Activated naive CD8-positive, alpha-beta T cell treated with anti-CD3 and anti-CD28 coated beads, Interleukin-2, amount 50 U/mL, for 24 hours (primary cell): Measurements from ENCODE around the gene ATP13A5.

Experiments used
- ATAC-seq: fragments of 150-1000 bp; cut with Tn5 transposase; one replicate; pipeline ENCODE4 v1.10.0; 2021
- DNase-seq: peaks from one replicate; pipeline ENCODE4 v3.0.0; 2021
- H3K27ac Mint-ChIP-seq: one replicate; pipeline ENCODE4 v1.8.0; 2021; ENCODE audit warnings: mild to moderate bottlenecking, mixed read lengths
- H3K27me3 Mint-ChIP-seq: one replicate; pipeline ENCODE4 v1.8.0; 2021; ENCODE audit warnings: mixed read lengths
- H3K36me3 Mint-ChIP-seq: one replicate; pipeline ENCODE4 v1.8.0; 2021; ENCODE audit warnings: low read depth, mixed read lengths
- H3K4me1 Mint-ChIP-seq: one replicate; pipeline ENCODE4 v1.8.0; 2021; ENCODE audit warnings: mixed read lengths
- H3K4me3 Mint-ChIP-seq: one replicate; pipeline ENCODE4 v1.8.0; 2021; ENCODE audit warnings: mild to moderate bottlenecking, moderate library complexity, mixed read lengths
- H3K9me3 Mint-ChIP-seq: one replicate; pipeline ENCODE4 v1.8.0; 2021; ENCODE audit warnings: mixed read lengths

Gene ATP13A5

DNA sequence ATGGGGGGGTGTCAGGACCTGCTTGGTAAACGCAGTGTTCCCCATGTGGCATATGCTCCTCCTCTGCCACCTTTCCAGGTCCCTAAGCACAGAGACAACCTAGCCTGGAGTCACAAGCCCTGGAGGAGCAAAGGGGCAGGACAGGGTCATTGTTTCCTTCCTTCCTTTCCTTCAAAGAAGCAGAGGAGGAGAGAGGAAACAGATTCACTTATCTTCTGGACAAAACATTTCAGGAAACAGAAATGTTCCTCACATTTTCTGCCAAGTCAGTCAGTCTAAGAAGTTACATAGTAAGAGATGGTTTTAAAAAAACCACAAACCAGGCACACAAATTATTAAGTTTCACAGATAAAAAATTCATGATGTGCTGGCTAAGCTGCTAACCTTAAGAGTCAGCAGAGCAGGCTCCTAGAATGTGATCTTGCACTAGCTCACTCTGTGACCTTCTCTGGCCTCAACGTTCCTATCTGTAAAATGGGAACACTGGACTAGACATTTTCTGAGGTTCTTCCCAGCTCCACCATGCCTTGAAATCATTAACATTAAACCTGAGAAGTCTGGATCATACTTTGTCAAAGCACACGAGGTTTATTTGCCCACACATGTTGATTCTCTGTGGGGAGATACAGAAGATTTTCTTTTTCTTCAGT lies 47.9 kb downstream of the ATP13A5 start:
- H3K27me3 Mint-ChIP-seq: no peaks in the 10 kb centered on the region
- no peak overlapping the region for H3K4me3 Mint-ChIP-seq
- no peaks in the 10 kb centered on the region for H3K9me3 Mint-ChIP-seq
- H3K36me3 Mint-ChIP-seq: no peaks in the 10 kb centered on the region
- ATAC-seq (no peak), DNase-seq (no peak)
- no peaks in the 10 kb centered on the region for H3K4me1 Mint-ChIP-seq
- no peak overlapping the region for H3K27ac Mint-ChIP-seq

DNA sequence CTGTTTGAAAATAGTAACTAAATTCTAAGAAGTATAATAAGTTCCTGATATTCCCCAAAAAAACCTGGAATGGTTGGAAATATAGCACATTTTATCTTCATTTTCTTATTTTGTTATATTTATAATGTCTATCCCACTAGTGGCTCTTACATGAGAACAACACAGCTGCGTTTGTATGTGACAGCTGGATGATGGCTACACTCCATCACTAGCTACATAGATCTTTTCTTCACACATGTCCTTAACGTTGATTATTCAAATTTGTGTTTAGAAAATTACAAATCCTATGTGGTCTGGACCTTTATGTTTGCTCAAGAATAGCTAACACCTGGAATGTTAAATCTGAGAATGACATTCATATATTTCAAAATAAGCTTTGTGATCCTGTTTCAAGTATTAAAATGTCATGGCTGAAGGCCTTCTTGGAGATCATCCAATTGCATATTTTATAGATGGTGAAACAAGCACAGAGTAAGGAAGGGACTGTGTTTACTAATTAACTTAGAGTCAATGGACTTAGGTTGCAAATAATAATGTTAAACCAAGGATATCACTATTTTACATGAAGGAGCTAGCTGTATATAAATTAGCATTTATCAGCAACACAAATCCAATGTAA lies 60.8 kb downstream of the ATP13A5 start:
- no peak overlapping the region for H3K4me3 Mint-ChIP-seq
- DNase-seq: no peak
- peaks cover 5% of the 10 kb centered on the region for H3K27me3 Mint-ChIP-seq
- H3K9me3 Mint-ChIP-seq: no peaks in the 10 kb centered on the region
- H3K4me1 Mint-ChIP-seq: no peaks in the 10 kb centered on the region
- no peaks in the 10 kb centered on the region for H3K36me3 Mint-ChIP-seq
- no peak overlapping the region for H3K27ac Mint-ChIP-seq
- no peak for ATAC-seq

DNA sequence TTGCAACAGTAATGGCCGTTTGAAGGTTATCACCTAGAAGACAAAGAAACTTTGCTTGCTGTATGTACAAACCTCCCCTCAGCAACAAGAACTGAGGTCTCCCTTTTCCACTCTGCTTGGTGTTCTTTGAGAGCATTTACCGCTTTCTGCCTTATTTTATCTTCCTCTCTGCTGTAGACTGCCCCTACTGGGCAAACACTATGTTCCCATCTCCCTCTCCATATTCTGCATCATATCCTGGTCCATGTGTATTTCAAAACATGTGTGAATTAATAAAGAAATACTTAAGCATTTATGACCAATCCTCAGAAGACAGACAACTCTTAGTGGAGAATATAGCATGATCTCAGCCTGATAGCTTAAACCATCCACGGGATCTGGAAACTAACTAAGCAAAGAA lies 64.4 kb downstream of the ATP13A5 start:
- no peaks in the 10 kb centered on the region for H3K36me3 Mint-ChIP-seq
- H3K4me1 Mint-ChIP-seq: no peaks in the 10 kb centered on the region
- no peak overlapping the region for H3K27ac Mint-ChIP-seq

DNA sequence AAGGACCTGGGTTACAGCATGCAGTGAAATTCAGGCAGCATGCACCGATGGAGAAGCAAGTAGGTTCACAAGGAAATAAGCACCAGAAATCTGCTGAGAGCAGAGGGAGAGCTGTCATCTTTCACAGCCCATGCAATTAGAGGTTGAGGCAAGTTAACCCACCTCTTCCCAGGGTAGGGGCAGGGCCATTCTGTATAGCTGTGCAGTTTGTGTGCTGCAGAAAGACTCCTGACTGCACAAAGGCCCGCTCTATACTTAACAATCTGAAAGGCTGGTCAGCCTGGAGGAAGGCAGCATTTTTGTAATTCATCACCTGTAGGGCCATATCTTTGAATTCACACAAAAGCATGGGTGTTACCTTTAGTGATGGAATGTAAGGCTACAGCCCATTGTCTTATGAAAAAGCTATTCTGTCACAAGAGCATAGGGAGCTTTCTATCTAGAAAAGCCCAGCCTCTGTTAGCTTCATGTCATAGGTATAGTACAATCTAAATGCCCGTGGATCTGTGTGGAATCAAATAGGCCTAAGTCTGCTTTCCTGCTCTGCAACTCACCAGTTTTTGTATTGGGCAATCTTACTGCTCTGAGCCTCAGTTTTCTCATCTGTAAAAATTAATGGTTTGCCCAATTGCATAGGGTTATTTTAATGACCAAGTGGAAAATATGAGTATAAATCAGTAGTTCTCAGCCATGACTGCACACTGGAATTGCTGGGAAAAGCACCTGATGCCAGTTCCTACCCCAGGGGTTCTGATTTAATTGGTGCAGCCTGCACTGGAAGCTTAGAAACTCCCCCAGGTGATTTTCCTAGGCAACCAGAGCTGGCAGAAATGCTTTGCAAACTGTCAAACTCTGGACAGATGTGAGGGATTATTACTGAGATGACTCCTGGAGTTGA lies 65.2 kb downstream of the ATP13A5 start:
- H3K36me3 Mint-ChIP-seq: no peaks in the 10 kb centered on the region

More for the DNA sequence above, 64.4 kb downstream of the ATP13A5 start:
- no peak for ATAC-seq
- Mint-ChIP-seq H3K27me3 (no peaks in the 10 kb centered on the region), H3K4me3 (no peak overlapping the region), H3K9me3 (no peaks in the 10 kb centered on the region)
- no peak for DNase-seq

DNA sequence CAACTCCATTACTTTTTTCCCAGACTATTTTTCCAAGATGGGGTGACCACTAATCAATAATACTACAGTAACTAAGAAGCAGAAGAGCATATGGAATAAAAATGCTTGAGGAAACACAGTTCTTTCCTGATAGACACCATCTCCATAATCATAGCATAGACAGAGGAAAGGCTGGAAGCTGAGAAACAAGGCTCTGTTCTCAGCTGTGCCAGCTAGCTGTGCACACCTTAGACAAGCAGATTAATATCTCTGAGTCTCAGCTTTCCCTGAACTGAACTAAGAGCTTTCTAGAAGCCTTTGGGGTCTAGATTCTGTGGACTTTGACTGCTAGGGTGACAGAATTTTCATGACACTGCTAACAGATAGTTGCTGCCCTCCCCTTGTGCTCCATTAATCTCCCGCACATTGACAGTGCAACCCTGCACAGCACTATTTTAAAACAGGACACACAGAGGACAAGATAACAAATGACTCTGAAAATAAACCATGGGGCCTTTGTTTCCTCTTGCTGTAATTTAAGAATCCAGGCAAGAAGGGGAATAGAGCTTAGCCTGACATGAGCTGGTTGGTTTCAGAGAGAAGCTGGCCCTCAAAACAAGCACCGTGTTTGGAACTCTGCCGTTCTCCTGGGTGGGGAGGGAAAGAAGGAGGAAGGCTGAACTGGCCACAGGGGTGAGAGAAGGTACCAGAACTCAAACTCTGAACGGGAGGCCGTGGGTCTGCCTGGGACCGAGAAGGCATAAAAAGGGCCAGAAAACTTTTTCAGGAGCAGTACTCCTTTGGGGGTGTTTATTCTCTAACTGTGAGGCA lies 67.4 kb downstream of the ATP13A5 start:
- H3K27me3 Mint-ChIP-seq: no peaks in the 10 kb centered on the region
- no peak for ATAC-seq
- H3K36me3 Mint-ChIP-seq: no peaks in the 10 kb centered on the region
- no peaks in the 10 kb centered on the region for H3K9me3 Mint-ChIP-seq
- H3K4me3 Mint-ChIP-seq: no peak overlapping the region
- no peak for DNase-seq
- H3K4me1 Mint-ChIP-seq: no peaks in the 10 kb centered on the region
- H3K27ac Mint-ChIP-seq: no peak overlapping the region

More for the DNA sequence above, 65.2 kb downstream of the ATP13A5 start:
- no peaks in the 10 kb centered on the region for H3K4me1 Mint-ChIP-seq
- DNase-seq (no peak), ATAC-seq (no peak)
- H3K4me3 Mint-ChIP-seq: no peak overlapping the region
- no peak overlapping the region for H3K27ac Mint-ChIP-seq
- no peaks in the 10 kb centered on the region for H3K27me3 Mint-ChIP-seq
- H3K9me3 Mint-ChIP-seq: no peaks in the 10 kb centered on the region

DNA sequence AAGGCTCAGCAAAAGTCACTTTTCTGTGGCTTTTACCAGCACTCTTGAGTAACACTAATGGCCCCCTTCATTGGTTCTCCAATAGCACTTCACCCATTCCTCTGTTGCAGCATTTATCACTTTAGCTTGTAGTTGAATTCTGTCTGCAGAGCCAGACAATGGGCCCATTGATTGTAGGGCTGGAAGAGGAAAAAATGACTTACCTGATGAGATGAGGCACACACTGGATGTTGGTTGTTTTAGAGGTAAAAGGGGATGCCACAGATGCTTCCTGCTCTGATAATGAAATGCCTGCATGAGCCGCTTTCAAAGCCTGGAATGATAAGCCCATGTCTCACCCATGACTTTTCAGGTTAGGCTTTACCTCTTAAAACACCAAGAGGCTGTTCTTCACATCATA lies 73.2 kb downstream of the ATP13A5 start:
- no peaks in the 10 kb centered on the region for H3K9me3 Mint-ChIP-seq
- H3K27ac Mint-ChIP-seq: no peak overlapping the region
- no peak for DNase-seq
- no peak overlapping the region for H3K4me3 Mint-ChIP-seq
- no peak for ATAC-seq
- peaks cover 2% of the 10 kb centered on the region for H3K27me3 Mint-ChIP-seq
- no peaks in the 10 kb centered on the region for H3K4me1 Mint-ChIP-seq
- no peaks in the 10 kb centered on the region for H3K36me3 Mint-ChIP-seq

DNA sequence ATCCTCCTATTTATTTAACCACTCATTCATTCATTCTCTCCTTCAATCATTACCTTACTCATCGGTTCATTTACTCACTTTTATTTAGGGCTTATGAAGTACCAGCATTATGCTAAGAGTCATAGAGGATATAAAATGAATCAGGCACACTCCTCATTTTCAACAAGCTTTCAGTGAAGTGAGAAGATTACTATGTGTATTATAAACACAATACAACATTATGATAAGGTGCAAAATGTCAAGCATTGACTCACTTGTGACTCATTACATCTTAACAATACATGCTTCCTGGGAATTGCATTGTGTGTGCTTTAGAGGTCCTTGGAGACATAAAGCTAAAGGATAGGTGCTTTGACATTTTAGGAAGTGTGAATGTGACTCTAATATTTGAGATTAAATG lies 77.1 kb downstream of the ATP13A5 start:
- Mint-ChIP-seq H3K27ac (no peak overlapping the region), H3K4me3 (no peak overlapping the region), H3K27me3 (peaks cover 2% of the 10 kb centered on the region), H3K4me1 (no peaks in the 10 kb centered on the region), H3K9me3 (peaks cover 8% of the 10 kb centered on the region), H3K36me3 (no peaks in the 10 kb centered on the region)
- ATAC-seq (no peak), DNase-seq (no peak)

DNA sequence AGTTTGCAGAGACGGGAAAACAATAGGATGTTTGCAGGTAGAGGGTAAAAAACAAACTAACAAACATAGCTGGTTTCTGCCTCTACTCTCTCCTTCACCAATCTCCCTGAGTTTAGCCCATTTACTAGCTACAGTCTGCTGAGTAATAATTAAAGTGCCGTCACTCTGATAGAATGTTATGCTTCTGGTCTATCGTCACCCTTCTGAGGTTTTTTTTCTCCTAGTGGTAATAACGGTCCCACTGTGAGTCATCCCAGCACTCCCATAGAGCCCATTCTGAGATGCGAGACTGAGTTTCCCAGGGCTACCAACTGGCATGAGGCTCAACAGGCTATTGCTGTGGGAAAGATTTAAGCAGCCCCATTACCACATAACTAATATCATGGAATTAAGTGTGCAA lies 81.1 kb downstream of the ATP13A5 start:
- H3K9me3 Mint-ChIP-seq: peaks cover 15% of the 10 kb centered on the region
- no peaks in the 10 kb centered on the region for H3K36me3 Mint-ChIP-seq
- H3K27me3 Mint-ChIP-seq: peaks cover 2% of the 10 kb centered on the region
- no peaks in the 10 kb centered on the region for H3K4me1 Mint-ChIP-seq
- ATAC-seq (no peak), DNase-seq (no peak)
- H3K27ac Mint-ChIP-seq: no peak overlapping the region
- H3K4me3 Mint-ChIP-seq: no peak overlapping the region

DNA sequence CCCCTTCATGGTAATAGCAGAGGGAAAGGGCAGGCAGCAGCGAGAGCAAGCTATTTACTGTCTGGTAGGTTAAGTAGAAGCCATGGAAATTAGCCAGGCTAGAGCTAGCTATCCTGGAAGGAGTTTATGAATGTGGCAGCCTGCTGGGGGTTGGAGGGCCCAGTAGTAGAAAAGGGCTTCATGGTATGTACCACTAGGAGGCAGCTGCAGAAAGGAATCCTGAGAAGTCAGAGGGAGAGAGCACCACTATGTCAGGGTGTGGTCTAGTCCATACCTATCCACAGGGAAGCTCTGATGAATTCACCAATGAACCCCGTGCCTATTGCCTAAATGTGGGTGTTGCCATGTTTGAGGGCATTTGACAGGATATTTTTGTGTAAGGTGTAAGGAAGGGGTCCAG lies 82.6 kb downstream of the ATP13A5 start:
- ATAC-seq (no peak), DNase-seq (no peak)
- Mint-ChIP-seq H3K9me3 (peaks cover 28% of the 10 kb centered on the region), H3K4me1 (no peaks in the 10 kb centered on the region), H3K36me3 (no peaks in the 10 kb centered on the region), H3K27me3 (peaks cover 2% of the 10 kb centered on the region), H3K27ac (no peak overlapping the region), H3K4me3 (no peak overlapping the region)

DNA sequence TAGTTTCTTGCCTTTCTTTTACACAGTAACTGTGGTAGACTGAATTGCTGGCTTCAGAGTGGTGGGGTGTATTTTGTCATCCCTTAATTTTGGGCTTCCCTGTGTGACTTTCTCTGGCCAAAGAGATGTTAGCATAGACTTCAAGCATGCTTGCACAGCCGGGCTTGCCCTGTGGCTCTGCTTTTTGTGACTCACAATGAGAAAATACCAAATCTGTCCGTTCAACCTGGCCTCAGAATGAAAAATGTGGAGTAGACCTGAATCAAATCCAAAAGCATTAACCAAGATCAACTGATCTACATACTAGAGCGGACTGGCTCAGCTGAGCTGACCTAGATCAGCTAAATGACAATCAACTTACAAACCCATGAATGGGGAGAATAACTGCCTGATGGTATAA lies 86.2 kb downstream of the ATP13A5 start:
- ATAC-seq: no peak
- Mint-ChIP-seq H3K36me3 (no peaks in the 10 kb centered on the region), H3K4me1 (no peaks in the 10 kb centered on the region), H3K4me3 (no peak overlapping the region), H3K27ac (no peak overlapping the region), H3K27me3 (peaks cover 2% of the 10 kb centered on the region), H3K9me3 (peaks cover 33% of the 10 kb centered on the region)
- no peak for DNase-seq

DNA sequence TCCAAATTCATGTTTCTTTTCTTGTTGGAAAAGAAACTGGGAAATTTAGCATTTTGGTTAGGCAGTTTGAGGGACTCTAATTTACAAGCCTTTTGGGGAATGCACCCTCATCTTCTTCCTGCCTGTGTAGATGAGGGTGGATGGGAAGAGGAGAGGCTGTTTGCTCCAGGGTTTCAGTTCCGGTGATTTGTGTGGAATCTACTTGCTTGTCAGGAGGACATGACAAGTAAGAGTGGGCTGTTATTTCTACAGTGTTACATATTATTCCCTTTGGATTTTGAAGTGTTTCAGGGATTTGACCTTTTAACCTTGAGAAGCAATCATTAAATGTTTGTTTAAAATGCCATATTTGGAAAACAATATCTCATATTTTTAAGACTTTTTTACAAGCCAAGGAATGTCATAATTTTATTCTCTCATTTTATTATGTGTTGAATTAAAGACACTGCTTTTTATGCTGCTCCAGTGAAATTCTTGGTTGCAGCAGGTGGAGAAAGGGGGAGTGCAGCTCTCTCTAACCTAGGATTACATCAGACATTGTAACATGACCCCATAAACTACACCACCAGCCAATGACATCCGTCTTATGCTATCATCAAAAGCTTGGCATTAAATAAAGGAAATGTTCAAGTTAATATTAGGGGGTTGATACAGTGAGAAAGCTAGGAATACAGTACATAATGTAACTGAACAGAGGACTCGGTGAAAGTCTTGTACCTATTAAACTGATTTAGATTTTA lies 107.3 kb downstream of the ATP13A5 start:
- Mint-ChIP-seq H3K4me1 (no peaks in the 10 kb centered on the region), H3K27me3 (no peaks in the 10 kb centered on the region), H3K27ac (no peak overlapping the region), H3K9me3 (no peaks in the 10 kb centered on the region), H3K36me3 (no peaks in the 10 kb centered on the region), H3K4me3 (no peak overlapping the region)
- ATAC-seq (no peak), DNase-seq (no peak)

DNA sequence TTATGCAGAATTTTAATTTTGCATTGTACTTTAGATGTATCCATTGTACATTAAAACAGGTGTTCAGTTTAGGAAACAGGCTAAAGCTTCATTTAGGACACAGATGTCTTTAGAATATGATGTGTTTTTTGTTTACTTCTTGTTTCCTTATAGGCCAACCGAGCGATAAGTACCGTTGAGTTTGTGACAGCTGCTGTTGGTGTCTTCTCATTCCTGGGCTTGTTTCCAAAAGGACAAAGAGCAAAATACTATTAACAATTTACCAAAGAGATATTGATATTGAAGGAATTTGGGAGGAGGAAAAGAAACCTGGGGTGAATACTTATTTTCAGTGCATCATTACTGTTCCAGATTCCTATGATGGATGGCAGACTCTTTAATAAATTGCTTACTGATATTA lies 108.1 kb downstream of the ATP13A5 start:
- H3K27me3 Mint-ChIP-seq: no peaks in the 10 kb centered on the region
- no peak overlapping the region for H3K4me3 Mint-ChIP-seq
- H3K27ac Mint-ChIP-seq: no peak overlapping the region

DNA sequence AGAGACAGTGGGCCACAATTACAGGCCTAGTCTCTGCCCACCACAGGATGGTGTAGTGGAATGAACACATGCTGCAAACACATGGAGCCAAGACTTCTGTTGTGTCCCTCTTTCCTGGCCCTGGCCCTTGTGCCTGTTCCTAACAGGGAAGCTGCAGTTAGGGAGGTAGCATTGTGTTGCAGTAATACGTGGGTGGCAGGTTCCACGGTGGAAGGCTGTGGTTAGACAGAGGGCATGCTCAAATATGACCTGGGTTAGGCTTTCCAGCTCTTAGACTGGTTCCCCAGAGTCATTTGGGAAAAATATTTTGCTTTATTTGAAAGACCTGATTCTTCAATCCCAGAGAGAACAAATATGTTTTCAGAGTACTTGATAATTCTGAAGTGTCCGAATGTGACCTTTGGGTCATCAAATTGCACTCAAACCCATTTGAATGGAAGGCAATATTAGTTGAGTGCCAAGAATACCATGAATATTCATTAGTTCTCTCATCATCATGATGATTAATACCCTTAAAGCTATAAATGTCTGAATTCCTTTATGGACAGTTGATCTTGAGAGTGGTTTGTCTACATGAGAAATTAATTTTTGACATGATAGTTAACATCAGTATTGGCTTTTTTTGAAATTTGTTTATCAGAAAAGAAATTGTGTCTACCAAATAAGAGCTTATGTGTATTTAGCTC lies 109.1 kb downstream of the ATP13A5 start:
- Mint-ChIP-seq H3K9me3 (no peaks in the 10 kb centered on the region), H3K36me3 (no peaks in the 10 kb centered on the region), H3K27ac (no peak overlapping the region), H3K4me1 (no peaks in the 10 kb centered on the region), H3K27me3 (no peaks in the 10 kb centered on the region), H3K4me3 (no peak overlapping the region)
- DNase-seq (no peak), ATAC-seq (no peak)

More for the DNA sequence above, 108.1 kb downstream of the ATP13A5 start:
- Mint-ChIP-seq H3K4me1 (no peaks in the 10 kb centered on the region), H3K36me3 (no peaks in the 10 kb centered on the region), H3K9me3 (no peaks in the 10 kb centered on the region)
- no peak for ATAC-seq
- DNase-seq: no peak
